ENCODE data around the gene MAFB.

MAFB gene

DNA sequence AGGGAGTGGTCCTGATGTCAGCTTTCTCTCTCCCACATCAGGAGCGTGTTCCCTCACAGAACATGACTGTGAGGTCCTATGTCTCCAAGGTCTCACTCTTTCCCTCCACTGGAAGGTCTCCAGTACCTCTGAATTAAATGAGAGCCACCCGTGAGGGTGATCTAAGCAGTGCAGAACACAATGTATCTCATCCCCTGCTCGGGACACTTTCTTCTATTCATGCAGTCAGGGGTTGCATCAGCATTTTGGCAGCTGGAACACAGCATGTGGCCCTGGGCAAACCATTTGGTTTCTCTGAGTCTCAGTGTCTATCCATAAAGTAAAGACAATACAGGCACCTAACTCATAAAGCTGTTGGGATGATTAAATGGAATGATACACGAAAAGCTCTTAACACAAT lies 34.2 kb downstream of the MAFB start:
- DNase-seq, result no peak

DNA sequence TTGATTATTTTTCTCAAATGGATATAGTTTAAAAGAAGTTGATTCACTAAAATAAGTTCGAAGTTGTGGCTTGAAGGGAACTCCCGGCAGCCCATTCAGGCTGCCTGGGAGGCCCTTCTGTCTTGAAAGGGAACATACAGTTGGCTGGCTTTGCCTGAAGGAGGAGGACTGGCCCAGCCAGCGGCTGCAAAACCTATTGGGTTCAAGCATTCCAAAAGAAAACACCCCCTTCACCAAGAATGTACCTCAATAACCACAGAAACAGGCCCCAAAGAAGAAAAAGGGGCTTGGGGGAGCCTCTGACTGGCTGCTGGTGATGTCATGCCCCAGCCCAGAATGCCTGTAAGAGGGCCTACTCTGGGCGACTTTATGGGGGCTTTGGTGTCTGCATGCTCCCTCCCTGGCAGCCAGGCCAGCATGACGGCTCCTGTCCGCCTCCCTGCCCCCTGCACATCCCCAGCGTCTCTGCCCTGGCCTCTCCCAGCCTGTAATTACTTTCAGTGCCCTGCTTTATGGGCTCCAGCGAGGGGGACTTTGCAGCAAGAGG lies 36.5 kb downstream of the MAFB start:
- no peak for DNase-seq

DNA sequence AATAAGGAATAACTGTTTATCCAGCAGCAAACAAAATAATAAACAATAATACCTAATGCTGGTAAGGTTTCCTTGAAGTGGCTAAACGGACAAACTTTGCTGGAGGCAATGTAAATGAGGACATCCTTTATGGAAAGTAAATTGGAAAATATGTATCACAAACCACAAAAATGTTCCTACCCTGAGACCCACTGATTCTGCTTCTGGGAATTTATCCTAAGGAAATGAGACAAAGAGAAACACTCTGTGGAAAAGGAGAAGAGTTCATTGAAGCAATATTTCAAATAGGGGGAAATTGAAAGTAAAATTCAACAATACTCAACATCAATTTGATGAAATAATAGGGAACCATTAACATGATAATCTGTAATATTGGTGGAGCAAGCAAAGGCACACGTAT lies 37.9 kb downstream of the MAFB start:
- DNase-seq, result no peak

DNA sequence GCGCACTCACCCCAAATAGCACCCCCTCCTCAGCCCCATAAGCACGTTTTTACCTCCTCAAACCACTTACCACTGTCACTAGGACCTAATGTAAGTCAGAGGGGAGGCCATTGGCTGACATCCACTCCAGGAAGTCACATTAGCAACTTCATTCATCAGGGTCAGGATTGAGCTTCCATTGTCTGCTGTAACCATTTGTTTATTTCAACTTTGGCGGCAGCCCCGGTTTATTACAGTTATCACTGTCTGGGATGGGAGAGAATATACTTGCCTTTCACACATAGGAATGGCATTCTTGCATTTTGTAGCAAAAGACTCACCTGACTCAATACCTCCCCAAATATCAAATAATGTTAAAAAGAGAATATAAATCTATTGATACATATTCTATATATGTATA lies 38.3 kb downstream of the MAFB start:
- DNase-seq, result no peak

DNA sequence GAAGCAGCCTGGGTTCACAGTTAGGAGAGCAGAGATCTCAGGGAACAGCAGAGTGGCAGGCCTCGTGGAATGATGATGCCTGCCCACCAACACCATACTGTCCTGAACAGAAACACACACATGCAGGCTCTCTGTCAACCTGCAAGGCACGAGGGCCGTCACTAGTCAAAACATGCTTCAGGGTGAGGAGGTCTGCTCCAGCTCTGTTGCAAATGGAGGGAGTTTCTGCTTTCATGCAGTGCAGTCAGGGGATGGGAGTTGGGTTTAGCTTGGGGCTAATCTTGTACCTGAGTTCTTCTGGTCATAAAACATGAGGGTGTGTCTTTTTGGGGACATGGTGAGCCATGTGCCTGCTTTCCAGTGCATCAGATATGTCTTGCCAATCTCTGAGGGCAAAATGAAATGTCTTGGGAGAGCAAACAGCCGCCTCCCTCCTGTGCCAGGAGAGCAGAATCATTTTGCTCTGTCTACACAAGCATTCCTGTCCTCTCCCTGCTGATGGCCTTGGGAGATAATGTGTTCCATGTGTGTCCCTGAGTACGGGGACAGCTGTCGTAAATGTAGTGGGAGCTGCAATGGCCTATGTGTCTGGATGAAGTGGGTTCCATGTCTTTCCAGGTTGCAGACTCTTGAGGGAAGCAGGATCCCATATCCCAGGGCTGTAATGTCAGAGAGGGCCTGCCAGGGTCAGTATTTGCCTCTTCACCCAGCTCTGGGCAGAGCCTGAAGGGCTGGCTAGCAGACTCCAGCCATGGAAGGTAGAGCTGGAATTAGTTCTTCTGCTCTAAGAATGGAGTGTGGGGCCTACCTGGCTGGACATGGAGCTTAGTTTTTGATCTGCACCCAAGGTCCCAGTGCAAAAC lies 40.6 kb downstream of the MAFB start:
- DNase-seq, result no peak

DNA sequence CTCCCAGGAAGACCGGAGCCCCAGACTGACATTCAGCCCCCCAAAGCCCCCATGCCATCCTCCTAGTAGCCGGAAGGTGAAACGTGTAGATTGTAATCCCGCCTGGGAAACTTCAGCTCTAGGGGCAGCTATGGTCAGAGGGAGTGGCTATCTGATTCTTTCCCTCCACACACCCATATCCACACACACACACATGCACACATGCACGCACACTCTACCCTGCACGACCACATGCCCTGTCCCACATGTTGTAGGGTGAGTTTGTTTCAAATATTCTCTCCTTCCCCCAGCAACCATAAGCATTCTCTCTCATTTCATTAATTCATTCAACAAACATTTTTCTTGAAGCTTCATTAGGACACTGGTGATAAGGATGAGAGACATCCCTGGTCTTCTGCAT lies 42.2 kb downstream of the MAFB start:
- DNase-seq, result no peak

DNA sequence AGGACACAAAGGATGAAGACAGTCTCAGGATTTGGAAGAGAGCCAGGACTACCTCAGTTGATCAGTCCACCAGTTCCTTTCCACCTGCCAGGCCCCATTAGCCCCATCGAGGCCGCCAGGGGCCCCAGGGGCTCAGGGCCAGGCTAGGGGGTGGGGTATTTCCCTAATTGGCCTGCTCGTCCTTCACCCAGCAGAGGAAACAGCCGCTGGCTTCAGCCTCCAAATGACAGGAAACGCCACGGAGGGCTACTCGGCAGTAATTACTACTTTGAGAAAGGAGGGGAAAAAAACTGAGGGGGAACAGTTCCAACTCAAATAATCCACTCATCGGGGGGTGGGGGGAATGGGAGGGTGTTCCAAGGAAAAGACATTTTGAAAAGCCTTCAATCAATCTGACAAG lies 42.7 kb downstream of the MAFB start:
- no peak for DNase-seq

DNA sequence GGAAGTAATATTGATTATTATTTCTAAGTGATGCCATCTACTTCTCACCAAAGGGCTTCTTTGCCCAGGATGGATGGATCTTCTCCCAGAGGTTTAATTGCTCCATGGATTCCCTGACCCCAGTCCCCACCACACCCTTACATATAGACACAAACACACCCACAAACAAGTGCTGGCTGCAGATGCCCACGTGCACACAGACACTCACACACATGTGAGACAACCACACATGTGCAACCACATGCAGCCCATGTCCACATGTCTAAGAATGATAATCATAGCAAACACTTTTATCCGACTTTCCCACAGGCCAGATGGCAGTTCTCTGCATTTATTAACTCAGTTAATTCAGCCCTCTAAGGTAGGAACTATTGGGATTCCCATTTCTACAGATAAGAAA lies 44.2 kb downstream of the MAFB start:
- DNase-seq, result no peak

DNA sequence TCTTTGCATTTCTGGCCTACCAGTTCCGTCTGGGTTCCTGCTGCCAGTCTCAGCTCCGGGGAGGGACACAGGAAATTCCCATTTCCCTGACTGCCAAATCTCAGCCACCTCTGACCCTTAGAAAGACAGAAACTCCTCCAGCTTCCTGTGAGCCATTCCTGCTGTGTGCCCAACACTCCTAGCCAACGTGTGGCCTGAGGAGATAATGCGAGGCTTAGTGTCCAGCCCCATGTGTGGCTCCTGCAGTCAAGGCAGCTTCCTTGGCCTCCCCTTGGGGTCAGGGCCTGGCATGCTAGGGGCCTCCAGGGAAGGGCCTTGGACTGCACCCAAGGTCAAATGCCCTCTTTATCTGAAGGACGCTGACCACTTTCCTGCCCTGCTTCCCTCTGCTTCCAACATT lies 45.1 kb downstream of the MAFB start:
- DNase-seq, result no peak

DNA sequence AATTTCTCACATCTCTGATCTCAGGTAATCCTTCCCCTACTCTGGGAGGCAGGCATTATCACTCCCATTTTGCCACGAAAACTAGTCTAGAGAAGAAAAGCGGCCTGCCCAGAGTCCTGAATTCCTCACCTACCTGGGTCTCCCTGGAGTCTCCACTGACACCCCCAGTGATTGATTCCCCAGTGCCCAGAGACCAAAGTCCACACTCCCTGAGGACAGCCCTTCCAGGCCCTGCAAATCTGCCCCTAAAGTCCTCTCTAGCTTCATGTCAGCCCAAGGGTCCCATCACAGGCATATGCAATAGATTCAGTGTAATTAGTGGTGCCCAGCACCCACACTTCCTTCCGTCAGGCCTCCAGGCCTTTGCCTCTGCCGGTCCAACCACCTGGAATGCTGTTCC lies 47.2 kb downstream of the MAFB start:
- DNase-seq, result no peak

DNA sequence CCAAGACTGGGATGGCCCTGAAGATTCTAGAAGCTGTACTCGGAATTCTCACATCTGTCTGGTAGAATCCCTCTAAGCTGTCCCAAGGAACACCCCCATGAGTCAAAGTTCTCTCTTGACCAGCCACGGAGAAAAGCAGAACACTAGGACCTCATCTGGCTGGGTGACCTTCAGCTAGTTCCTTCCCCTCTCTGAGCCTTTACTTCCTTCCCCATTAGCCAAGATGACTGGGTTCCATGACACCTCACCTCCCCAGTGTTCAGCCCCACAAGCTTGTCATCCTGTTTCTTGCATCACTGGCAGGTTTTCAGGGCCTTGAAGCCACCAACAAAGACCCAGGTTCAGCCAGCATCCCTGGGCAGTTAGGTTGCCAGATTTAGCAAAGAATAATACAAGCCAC lies 47.8 kb downstream of the MAFB start:
- no peak for DNase-seq

DNA sequence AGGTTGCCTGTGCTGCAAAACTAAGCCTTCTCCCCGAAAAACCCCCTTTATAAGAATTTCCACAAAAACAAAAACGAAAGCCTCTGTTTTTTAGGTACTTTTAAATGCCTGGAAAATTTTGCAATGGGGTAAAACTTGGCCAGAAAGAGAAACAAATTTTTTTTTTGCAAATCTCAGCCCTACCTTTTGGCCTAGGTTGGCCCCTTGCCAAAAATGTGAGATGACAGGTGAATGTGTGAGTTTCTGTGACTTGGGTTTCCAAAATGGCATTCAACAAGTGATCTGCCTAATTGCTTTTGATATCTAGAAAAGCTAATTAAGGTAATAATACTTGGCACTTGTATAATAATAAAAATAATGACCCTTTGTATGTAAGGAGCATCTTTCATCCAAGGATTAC lies 48.4 kb downstream of the MAFB start:
- DNase-seq, result no peak

DNA sequence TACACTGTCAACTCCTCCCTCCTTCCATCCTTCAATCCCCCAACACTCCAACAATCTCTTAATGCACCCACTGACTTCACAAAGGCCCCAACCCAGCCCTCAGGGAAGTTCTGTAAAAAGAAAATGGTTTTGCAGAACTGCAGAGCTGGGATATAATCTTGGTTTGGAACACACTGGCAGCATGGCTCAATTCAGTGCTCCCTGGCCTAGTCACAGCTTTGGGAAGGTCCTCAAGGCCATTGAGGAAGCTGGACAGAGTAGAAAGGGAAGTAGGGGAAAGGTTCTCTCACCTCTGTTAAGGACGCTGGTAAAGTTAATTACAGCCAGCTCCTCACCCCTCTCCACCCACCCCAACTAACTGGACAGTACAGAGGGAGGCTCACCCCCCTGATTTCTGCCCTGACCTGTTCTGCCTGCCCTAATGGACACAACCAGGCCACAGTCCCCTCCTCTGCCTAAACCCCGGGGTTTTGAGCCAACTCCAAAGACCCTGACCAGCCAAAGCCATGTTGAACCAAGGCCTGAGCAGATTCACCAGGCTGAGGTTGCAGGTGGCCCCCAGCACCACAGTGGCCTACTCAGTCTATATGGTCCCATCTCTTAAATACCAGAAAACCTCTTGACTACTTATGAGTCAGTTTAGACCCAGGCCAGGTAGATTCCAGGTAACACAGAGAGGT lies 49.2 kb downstream of the MAFB start:
- no peak for DNase-seq

DNA sequence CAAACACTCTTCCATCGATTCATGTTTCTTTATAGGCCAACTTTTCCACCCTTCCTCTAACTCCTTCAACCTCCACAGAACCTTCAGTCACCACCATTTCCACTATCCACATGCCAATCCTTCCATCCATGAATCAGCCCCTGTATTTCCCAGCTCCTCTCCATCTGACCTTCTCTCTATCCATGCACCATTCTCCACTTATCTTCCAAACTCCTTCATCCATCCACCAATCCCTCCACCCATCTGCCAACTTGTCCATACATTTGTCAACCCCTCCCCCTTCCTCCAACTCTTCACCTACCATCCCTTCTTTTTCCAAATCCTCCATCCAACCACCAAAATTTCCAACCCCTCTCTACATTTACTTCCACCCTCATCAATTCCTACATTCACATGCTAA lies 49.9 kb downstream of the MAFB start:
- no peak for DNase-seq

DNA sequence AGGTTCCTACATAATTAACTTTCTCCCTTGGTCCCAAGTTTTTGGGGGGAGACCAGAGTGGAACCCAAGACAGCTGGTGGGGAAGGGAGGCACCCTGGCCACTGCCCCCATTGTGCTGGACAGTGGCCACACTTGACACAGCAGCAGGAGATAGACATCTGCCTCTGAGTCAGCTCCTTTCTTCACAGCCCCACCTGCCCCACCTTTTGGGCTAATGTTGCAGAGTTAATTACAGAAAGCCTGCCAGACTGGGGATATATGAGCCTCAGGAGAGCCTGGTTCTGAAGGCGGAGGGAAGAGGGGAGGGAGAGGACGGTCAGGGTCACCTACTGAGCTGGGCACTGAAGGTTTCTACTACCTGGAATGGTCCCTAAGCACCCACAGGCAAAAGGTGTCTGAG lies 50.6 kb downstream of the MAFB start:
- DNase-seq, result no peak

DNA sequence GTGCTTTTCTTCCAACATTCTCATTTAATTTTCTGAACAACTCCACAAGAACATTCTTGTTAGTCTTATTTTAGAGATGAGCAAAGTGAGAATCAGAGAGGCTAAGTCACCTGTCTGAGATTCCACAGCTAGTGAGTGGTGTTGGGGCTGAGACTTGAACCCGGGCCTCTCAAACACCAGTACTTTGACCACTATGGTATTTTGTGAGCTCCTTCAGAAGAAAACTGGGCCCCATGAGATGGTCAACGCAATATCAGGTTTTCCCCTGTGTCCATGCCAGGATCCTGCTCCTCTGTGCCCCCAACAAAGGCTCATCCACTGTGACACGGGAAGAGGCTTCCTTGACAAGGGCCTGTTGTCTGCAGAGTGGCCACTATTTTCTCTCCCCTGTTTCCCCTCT lies 51.9 kb downstream of the MAFB start:
- DNase-seq, result no peak

DNA sequence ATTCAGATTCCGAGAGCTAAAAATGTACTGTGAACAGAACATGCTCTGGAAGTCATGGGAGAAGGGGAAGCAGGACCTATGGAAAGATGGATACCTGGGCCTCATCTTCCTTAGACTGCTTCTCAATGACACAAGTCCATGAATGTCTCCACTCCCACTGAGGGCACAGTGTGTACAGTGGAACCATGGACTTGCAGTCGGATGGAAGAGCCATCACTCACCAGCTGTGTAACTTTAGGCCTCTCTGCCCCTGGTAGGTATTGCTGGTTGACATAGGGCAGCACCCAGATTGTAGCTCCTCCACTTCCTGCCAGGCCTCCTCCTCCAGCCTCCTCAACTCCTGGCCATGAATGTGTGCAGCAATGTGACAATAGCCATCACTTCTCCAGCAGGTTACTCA lies 52.5 kb downstream of the MAFB start:
- no peak for DNase-seq

DNA sequence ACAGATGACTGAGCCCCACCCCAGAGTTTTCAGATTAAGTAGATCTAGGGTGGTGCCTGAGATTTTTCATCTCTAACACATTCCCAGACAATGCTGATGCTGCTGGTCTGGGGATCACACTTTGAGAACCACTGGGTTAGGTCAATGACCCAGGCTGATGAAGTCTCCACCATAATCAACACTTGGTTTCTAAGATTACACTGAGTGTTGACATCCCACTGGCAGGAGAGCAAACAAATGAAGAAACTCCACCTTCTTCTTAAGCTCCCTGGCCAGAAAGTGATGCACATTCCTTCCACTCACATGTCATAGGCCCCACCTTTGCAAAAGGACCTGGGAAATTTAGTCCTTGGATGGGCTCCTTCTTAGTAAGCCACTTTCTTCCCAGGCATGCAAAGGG lies 53.1 kb downstream of the MAFB start:
- DNase-seq, result no peak
